Erythroblast (primary cell): Measurements from ENCODE around the gene GTF2H4.

ENCODE experiments used
- GATA1 ChIP-seq: IDR thresholded peaks from 2 replicates; pipeline ENCODE4 v1.6.1; 2011; ENCODE audit warnings: low read depth, mild to moderate bottlenecking, control low read depth, low read length, moderate library complexity
- POLR2A ChIP-seq: IDR thresholded peaks from 2 replicates; pipeline ENCODE4 v1.6.1; 2011; ENCODE audit warnings: mild to moderate bottlenecking, low read length

DNA sequence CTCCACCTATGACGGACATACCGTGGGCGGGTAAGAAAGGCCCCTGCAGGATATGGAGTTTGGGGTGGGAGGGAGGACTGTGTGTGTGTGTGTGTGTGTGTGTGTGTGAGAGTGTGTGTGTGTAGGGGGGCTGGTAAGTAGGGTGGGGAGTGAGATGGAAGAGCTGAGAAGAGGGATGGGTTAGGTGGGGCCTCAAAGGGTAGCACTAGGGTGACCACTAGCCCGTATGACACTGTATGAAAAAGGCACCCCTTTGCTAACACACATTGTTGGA, 16.6 kb upstream of the GTF2H4 start:
- no peak for TF ChIP-seq POLR2A
- TF ChIP-seq GATA1, result no peak
